Measurements from ENCODE around the gene SGSH. TPM values are rescaled to one million over a fixed set of nuclear protein-coding genes. Genes with fewer than 3 reads are reported as not detected.

The SGSH gene
- total and polyA plus RNA-seq, 2 experiments from 2014 or later: 21.2 to 63.5 TPM

- Histone ChIP-seq H3K4me3 (no peak overlapping the region), H3K27ac (no peak overlapping the region), H3K4me1 (ENCODE audit: insufficient read depth) (peaks cover 10% of the 10 kb centered on the region), H3K9ac (no peak overlapping the region), H3K9me3 (ENCODE audit: low read depth) (no peaks in the 10 kb centered on the region), H3K9me2 (ENCODE audit: insufficient read depth) (no peaks in the 10 kb centered on the region), H3K79me2 (ENCODE audit: insufficient read depth) (no peaks in the 10 kb centered on the region), H3F3A (ENCODE audit: insufficient read depth) (peaks cover 3% of the 10 kb centered on the region; the same call in 1 of the 2 replicates), H3K36me3 (ENCODE audit: low read depth) (no peaks in the 10 kb centered on the region), H3K4me2 (ENCODE audit: unreplicated experiment) (no peak overlapping the region), H3K27me3 (replicated peaks; ENCODE audit: insufficient read depth) (no peaks in the 10 kb centered on the region; the same call in 1 of the 2 replicates), H2AFZ (no peak overlapping the region), H4K20me1 (ENCODE audit: insufficient read depth) (no peaks in the 10 kb centered on the region)
- in situ Hi-C loops (cut with MboI): no loop called here
- DNase-seq: no peak
- 53 to 56% methylated on average over 28 of the region's 29 CpGs for WGBS, 2 experiments (ENCODE audit: low coverage in 1 of 2, low lambda C conversion rate in 2 of 2, missing lambda C conversion rate in 2 of 2)
- TF ChIP-seq EZH2phosphoT487 (IDR thresholded peaks at IDR 0.05; ENCODE audit: insufficient read depth, low read depth) (no peak), EZH2 (IDR thresholded peaks at IDR 0.05; ENCODE audit: insufficient read depth, poor library complexity, severe bottlenecking) (no peak)
These were observed 28.1 kb downstream of the SGSH start for GRCh38 chr17:80191865-80192661.

- Histone ChIP-seq H3K4me2 (ENCODE audit: unreplicated experiment) (no peak overlapping the region), H3K79me2 (ENCODE audit: insufficient read depth) (no peaks in the 10 kb centered on the region), H3K27ac (no peak overlapping the region), H3K4me3 (no peak overlapping the region), H3K4me1 (ENCODE audit: insufficient read depth) (peaks cover 13% of the 10 kb centered on the region), H4K20me1 (ENCODE audit: insufficient read depth) (no peaks in the 10 kb centered on the region), H3K36me3 (ENCODE audit: low read depth) (no peaks in the 10 kb centered on the region), H3K9me2 (ENCODE audit: insufficient read depth) (no peaks in the 10 kb centered on the region), H3F3A (ENCODE audit: insufficient read depth) (peaks cover 3% of the 10 kb centered on the region; the same call in 1 of the 2 replicates), H2AFZ (no peak overlapping the region), H3K9me3 (ENCODE audit: low read depth) (no peaks in the 10 kb centered on the region), H3K9ac (no peak overlapping the region), H3K27me3 (replicated peaks; ENCODE audit: insufficient read depth) (no peaks in the 10 kb centered on the region; the same call in 1 of the 2 replicates)
- in situ Hi-C loops (cut with MboI): no loop called here
- 87 to 90% methylated on average over 19 to 20 of the region's 20 CpGs for WGBS, 2 experiments (ENCODE audit: low coverage in 1 of 2, low lambda C conversion rate in 2 of 2, missing lambda C conversion rate in 2 of 2)
- no peak for DNase-seq
- TF ChIP-seq EZH2 (IDR thresholded peaks at IDR 0.05; ENCODE audit: insufficient read depth, poor library complexity, severe bottlenecking): no peak
- TF ChIP-seq EZH2phosphoT487 (IDR thresholded peaks at IDR 0.05; ENCODE audit: insufficient read depth, low read depth): no peak
These were observed 28.9 kb downstream of the SGSH start for GRCh38 chr17:80191192-80191591.

GRCh38 chr17:80190716-80191115 lies 29.4 kb downstream of the SGSH start:
- Histone ChIP-seq H3K79me2 (ENCODE audit: insufficient read depth) (no peaks in the 10 kb centered on the region), H3K9me2 (ENCODE audit: insufficient read depth) (no peaks in the 10 kb centered on the region), H4K20me1 (ENCODE audit: insufficient read depth) (no peaks in the 10 kb centered on the region), H3K27ac (no peak overlapping the region), H2AFZ (no peak overlapping the region), H3K27me3 (replicated peaks; ENCODE audit: insufficient read depth) (no peaks in the 10 kb centered on the region; the same call in 1 of the 2 replicates), H3K9ac (no peak overlapping the region), H3K9me3 (ENCODE audit: low read depth) (no peaks in the 10 kb centered on the region), H3K36me3 (ENCODE audit: low read depth) (no peaks in the 10 kb centered on the region), H3K4me3 (no peak overlapping the region), H3K4me2 (ENCODE audit: unreplicated experiment) (no peak overlapping the region), H3F3A (ENCODE audit: insufficient read depth) (peaks cover 3% of the 10 kb centered on the region; the same call in 1 of the 2 replicates), H3K4me1 (ENCODE audit: insufficient read depth) (peaks cover 13% of the 10 kb centered on the region)
- DNase-seq: no peak
- in situ Hi-C loops (cut with MboI): no loop called here
- no peak for TF ChIP-seq EZH2 (IDR thresholded peaks at IDR 0.05; ENCODE audit: insufficient read depth, poor library complexity, severe bottlenecking)
- no peak for TF ChIP-seq EZH2phosphoT487 (IDR thresholded peaks at IDR 0.05; ENCODE audit: insufficient read depth, low read depth)
- 88 to 89% methylated on average over 10 of the region's 10 CpGs for WGBS, 2 experiments (ENCODE audit: low coverage in 1 of 2, low lambda C conversion rate in 2 of 2, missing lambda C conversion rate in 2 of 2)

- H3K4me3 ChIP-seq: no peak overlapping the region
- H3K27me3 ChIP-seq (replicated peaks; ENCODE audit: insufficient read depth): no peaks in the 10 kb centered on the region; the same call in 1 of the 2 replicates
- no peaks in the 10 kb centered on the region for H3K36me3 ChIP-seq (ENCODE audit: low read depth)
- TF ChIP-seq EZH2phosphoT487 (IDR thresholded peaks at IDR 0.05; ENCODE audit: insufficient read depth, low read depth): no peak
- no peak for TF ChIP-seq EZH2 (IDR thresholded peaks at IDR 0.05; ENCODE audit: insufficient read depth, poor library complexity, severe bottlenecking)
- no peak overlapping the region for H2AFZ ChIP-seq
- no peaks in the 10 kb centered on the region for H4K20me1 ChIP-seq (ENCODE audit: insufficient read depth)
- H3F3A ChIP-seq (ENCODE audit: insufficient read depth): peaks cover 3% of the 10 kb centered on the region; the same call in 1 of the 2 replicates
- no peak overlapping the region for H3K27ac ChIP-seq
- no peaks in the 10 kb centered on the region for H3K9me3 ChIP-seq (ENCODE audit: low read depth)
- no peaks in the 10 kb centered on the region for H3K9me2 ChIP-seq (ENCODE audit: insufficient read depth)
- H3K79me2 ChIP-seq (ENCODE audit: insufficient read depth): no peaks in the 10 kb centered on the region
- no peak for DNase-seq
- H3K4me1 ChIP-seq (ENCODE audit: insufficient read depth): peaks cover 13% of the 10 kb centered on the region
- in situ Hi-C loops (cut with MboI): no loop called here
- no peak overlapping the region for H3K4me2 ChIP-seq (ENCODE audit: unreplicated experiment)
- 89 to 90% methylated on average over 23 of the region's 23 CpGs for WGBS, 2 experiments (ENCODE audit: low coverage in 1 of 2, low lambda C conversion rate in 2 of 2, missing lambda C conversion rate in 2 of 2)
- H3K9ac ChIP-seq: no peak overlapping the region
These were observed 30.5 kb downstream of the SGSH start for GRCh38 chr17:80189611-80190010.

Measured in GM23248 (cell line).